ENCODE data around the gene UTP25. TPM values are rescaled to one million over a fixed set of nuclear protein-coding genes. Genes with fewer than 3 reads are reported as not detected.

UTP25 gene
- total RNA-seq, 1 experiment from 2014 or later = 14.3 TPM

Other genes starting within 250 kb of the UTP25 start
- gene CAMK1G, start 244.3 kb upstream of the UTP25 start, total RNA-seq (2014; rRNA removed) = not detected in 2 replicates
- gene LAMB3, start 175.5 kb upstream of the UTP25 start, total RNA-seq (2014; rRNA removed) = 473 and 650 TPM in 2 replicates
- gene G0S2, start 152.6 kb upstream of the UTP25 start, total RNA-seq (2014; rRNA removed) = 620 and 723 TPM in 2 replicates
- gene HSD11B1, start 123.1 kb upstream of the UTP25 start, total RNA-seq (2014; rRNA removed) = not detected in 2 replicates
- not detected in 2 replicates for gene TRAF3IP3, start 71.9 kb upstream of the UTP25 start, total RNA-seq (2014; rRNA removed)
- 5.7 and 6.7 TPM in 2 replicates for gene C1orf74, start 43.4 kb upstream of the UTP25 start, total RNA-seq (2014; rRNA removed)
- gene IRF6, start 21.8 kb upstream of the UTP25 start, total RNA-seq (2014; rRNA removed) = 61.6 and 65.7 TPM in 2 replicates
- gene SYT14, start 110.2 kb downstream of the UTP25 start, total RNA-seq (2014; rRNA removed) = 3.5 and 5.2 TPM in 2 replicates